AG08396 (cell line): Measurements from ENCODE around the gene TPX2.
"Not testable (repeated sequence)": the region's sequence is repeated elsewhere in the genome, so short reads cannot be mapped to it uniquely, and the experiment has no call there.

Experiments used
- DNase-seq: peaks from one replicate; pipeline ENCODE4 v3.0.0; 2012; ENCODE audit warnings: low spot score, mixed read lengths

Gene TPX2

DNA sequence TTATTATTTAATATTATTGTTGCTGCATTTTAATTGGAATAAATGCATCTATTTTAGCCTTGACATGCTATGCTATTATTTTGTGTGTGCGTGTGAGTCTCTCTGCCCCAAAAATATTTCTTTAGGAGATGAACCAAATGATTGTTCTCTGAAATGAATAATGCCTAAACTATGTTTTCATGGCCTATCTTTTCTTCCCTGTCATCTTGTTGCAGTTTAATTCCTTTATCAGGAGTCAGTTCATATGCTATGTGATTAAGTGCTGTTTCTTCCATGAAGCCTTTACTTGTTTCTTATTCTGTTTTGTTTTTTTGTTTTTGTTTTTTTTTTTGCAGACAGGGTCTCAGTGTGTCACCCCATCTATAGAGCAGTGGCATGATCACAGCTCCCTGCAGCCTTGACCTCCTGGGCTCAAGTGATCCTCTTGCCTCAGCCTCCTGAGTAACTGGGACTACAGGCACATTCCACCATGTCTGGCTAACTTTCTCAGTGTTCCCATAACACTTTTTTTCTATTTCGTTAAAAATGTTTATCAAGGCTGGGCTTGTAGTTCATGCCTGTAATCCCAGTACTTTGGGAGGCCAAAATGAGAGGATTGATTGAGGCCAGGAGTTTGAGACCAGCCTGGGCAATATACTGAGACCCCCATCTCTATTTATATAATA lies 25.7 kb downstream of the TPX2 start:
- no peak for DNase-seq

DNA sequence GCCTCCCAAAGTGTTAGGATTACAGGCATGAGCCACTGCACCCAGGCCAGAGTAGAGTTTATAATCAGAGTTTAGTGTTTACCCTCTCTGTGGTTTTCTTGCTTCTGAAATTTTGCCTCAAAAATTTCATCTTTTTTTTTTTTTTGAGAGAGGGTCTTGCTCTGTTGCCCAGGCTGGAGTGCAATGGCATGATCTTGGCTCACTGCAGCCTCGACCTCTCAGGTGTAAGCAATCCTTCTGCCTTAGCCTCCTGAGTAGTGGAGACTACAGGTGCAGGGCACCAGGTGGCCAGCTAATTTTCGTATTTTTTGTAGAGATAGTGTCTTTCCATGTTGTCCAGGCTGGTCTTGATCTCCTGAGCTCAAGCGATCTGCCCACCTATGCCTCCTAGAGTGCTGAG lies 28.7 kb downstream of the TPX2 start:
- DNase-seq = no peak

- no peak for DNase-seq
Observed at GRCh38 chr20:31769681-31770080, 30.6 kb downstream of the TPX2 start.

GRCh38 chr20:31770243-31770642 lies 31.2 kb downstream of the TPX2 start:
- no peak for DNase-seq

GRCh38 chr20:31774408-31774807 lies 35.3 kb downstream of the TPX2 start:
- no peak for DNase-seq

DNA sequence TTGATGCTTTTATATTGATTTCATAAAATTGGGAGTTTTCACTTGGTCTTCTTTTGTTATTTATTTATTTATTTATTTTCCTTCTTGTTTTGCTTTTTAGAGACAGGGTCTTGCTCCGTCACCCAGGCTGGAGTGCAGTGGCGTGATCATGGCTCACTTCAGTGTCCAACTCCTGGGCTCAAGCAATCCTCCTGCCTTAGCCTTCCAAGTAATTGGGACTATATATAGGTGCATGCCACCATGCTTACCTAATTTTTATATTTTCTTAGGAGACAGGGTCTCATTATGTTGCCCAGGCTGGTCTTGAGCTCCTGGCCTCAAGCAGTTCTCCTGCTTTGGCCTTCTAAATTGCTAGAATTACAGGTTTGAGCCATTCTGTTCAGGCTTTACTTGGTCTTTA lies 41.7 kb downstream of the TPX2 start:
- no peak for DNase-seq

DNA sequence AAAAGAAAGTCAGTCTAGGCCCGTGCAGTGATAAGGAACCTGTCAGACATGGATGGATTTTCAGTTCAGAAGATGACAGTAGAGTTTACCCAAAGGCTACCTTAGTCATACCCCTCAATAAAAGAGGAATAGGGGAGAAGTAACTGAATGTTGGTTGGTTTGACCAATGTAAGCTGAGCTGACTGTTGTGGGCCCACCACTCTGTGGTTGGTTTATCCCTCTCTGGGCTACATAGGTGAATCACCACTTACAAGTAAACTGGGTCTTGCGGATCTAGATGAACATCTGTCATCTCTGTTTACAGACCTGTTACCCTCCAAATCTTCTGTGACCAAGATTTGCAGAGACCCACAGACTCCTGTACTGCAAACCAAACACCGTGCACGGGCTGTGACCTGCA lies 42.9 kb downstream of the TPX2 start:
- DNase-seq = no peak

DNA sequence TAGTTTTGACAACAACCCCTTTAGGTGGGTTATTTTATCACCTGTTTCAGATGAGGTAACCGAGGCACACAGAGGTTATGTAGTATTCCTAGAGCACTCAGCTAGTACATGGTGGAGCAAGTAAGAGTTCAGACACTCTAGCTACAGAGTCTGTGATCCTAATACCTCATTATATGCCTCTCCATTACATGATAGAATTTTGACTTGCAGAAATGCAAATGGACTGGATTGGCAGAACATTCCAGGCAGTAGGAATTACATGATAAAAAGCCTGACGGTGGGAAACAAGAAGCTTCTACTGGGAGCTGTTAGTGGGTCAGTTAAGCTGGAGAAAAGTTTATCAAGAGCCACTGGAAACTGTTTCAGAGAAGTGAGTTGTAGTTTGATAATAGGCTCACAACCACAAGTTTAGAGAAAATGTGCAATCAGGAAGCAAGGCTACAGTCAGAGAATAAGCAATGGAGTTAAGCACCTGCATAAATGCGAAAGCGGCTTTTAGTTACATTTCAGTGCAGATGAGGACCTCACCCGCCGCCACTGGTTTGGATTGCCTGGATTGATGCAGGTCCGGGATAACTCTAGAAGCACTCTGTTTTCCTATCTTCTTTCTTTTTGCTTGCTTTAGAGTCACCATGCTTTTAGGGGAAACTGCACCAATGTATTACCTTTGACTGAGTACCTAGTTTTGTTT lies 45.4 kb downstream of the TPX2 start:
- DNase-seq = no peak

- no peak for DNase-seq
Observed at GRCh38 chr20:31785089-31785488, 46.0 kb downstream of the TPX2 start.

GRCh38 chr20:31788578-31788977 lies 49.5 kb downstream of the TPX2 start:
- peak; percentile 55 for DNase-seq

GRCh38 chr20:31790401-31790800 lies 51.3 kb downstream of the TPX2 start:
- no peak for DNase-seq

DNA sequence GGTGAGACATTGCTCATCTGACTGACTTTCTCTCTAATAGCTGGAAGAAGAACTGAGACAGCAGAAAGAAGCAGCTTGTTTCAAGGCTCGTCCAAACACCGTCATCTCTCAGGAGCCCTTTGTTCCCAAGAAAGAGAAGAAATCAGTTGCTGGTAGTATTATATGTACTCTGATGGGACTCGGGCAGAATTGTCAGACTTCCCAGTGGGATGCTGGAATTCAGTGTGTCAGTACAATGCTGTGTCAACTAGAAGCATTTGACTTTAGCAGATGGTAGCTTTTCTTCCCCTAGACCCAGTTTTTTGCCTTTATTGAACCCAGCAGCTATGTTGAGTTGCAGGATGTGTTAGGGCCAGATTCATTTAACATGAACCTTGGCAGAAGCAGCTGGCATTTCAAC lies 58.3 kb downstream of the TPX2 start:
- DNase-seq = no peak

- DNase-seq = no peak
Observed at GRCh38 chr20:31801508-31801907, 62.4 kb downstream of the TPX2 start.

GRCh38 chr20:31803552-31804291 lies 64.6 kb downstream of the TPX2 start:
- no peak for DNase-seq

GRCh38 chr20:31806564-31807355 lies 67.7 kb downstream of the TPX2 start:
- no peak for DNase-seq

DNA sequence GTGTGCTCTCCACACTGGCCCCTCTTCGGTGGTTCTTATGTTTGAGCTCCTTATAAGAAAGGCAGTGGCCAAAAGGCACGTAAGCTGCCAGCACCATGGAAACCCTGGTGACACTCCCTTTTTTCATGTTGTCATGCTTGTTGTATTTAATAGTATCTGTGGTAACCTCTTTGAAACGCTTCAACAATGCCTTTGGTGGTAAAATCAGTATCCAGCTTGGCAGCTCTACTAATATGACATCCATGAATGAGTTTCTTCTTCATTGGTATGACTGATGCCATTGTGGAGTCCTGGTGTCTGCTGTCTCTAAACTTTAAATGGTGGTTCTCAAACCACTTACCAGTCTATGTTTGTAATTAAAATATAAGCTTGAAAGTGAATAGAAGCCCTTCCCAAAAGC lies 69.4 kb downstream of the TPX2 start:
- DNase-seq = no peak

- no peak for DNase-seq
Observed at GRCh38 chr20:31809661-31810060, 70.6 kb downstream of the TPX2 start.

DNA sequence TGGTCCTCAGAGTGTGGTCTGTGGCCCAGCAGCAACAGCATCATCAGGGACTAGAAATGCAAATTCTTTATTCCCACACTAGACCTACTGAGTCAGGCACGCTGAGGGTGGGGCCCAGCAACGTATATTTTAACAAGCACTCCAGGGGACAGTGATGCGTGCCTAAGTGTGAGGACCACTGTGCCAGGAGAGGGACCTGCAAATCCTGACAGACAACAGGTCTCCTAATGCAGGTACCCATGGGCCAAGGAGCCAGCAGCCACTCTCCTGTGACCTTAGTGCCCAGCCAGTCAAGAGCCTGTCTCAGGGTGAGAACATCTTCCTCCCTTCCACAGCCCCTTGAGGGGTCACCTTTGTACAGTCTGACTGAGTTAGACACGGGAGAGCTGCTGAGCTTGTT lies 72.1 kb downstream of the TPX2 start:
- no peak for DNase-seq

- DNase-seq = peak; percentile 71
Observed at GRCh38 chr20:31811796-31812728, 73.0 kb downstream of the TPX2 start.

DNA sequence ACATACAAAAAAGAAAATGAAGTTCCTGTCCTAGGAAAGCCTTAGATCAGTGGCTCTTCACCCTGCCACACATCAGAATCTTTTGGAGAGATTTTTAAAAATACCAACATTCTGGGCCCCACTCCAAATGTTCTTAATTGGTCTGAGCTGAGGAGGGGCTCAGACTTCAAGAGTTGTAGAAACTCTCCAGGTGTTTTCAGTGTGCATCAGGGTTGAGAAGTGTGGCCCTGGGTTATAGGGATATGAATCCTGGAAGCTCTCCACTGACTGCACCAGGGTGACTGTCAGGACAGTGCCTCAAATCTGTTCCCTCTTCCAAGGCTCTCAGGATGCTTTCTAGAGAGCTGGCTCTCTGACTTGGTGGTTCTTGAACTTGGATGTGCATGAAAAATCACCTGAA lies 74.5 kb downstream of the TPX2 start:
- no peak for DNase-seq

DNA sequence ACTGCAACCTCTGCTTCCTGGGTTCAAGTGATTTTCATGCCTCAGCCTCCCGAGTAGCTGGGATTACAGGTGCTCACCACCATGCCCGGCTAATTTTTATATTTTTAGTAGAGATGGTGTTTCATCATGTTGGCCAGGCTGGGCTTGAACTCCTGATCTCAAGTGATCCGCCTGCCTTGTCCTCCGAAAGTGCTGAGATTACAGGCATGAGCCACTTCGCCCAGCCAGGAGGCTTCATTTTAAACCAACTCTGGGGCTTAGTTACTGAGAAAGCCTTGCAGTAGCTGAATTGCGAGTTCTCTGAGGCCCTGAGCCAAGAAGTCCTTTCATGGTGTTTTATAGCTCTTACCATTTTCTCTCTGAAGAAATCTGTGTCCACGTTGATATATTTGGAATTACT lies 75.1 kb downstream of the TPX2 start:
- DNase-seq = not testable (repeated sequence)
